Panc1 (cell line): ENCODE data around the gene CCDC6. TPM values are rescaled to one million over a fixed set of nuclear protein-coding genes. Genes with fewer than 3 reads are reported as not detected.

Experiments used
- ATAC-seq: fragments of 200-7000 bp; cut with Tn5 transposase; 2 replicates; pipeline ENCODE4 v1.9.1; 2020; ENCODE audit warnings: mild to moderate bottlenecking, moderate library complexity
- BruUV-seq: library from RNA; stranded (reverse); fragments of 400-500 nt; replicated peaks from 2 replicates; lab custom pipeline; 2021; lab: Mats Ljungman, UMichigan
- CTCF ChIA-PET: fragments of 300-600 bp; sonication (Branson Sonifier 250); formaldehyde crosslinking; loops from one replicate; lab custom pipeline; 2022; ENCODE audit warnings: antibody characterized with exemption; lab: Charles Lee
- POLR2A ChIA-PET: fragments of 300-600 bp; sonication (Branson Sonifier 250); formaldehyde crosslinking; loops from one replicate; lab custom pipeline; 2022; ENCODE audit warnings: antibody characterized with exemption; lab: Charles Lee
- DNase-seq: peaks from one replicate; pipeline ENCODE4 v3.0.0-alpha.2; 2010; ENCODE audit warnings: low read depth, low spot score
- H3K27ac ChIP-seq: 2 replicates; pipeline ENCODE4 v1.5.1; 2011; ENCODE audit warnings: mild to moderate bottlenecking, low read length, inconsistent platforms
- H3K27me3 ChIP-seq: fragments of 200-500 bp; sonication (Bioruptor generic); 2 replicates; pipeline ENCODE4 v1.6.0; 2014; ENCODE audit warnings: low read length, inconsistent platforms; ENCODE audit not compliant: control insufficient read depth, insufficient read depth
- H3K36me3 ChIP-seq: fragments of 200-500 bp; sonication (Bioruptor generic); 2 replicates; pipeline ENCODE4 v1.5.1; 2014; ENCODE audit warnings: inconsistent platforms, mild to moderate bottlenecking, low read length, moderate library complexity; ENCODE audit not compliant: control insufficient read depth, insufficient read depth
- H3K4me1 ChIP-seq: 2 replicates; pipeline ENCODE4 v1.5.1; 2011; ENCODE audit warnings: inconsistent platforms, mild to moderate bottlenecking, low read length, moderate library complexity; ENCODE audit not compliant: control insufficient read depth, insufficient read depth
- H3K4me3 ChIP-seq, 2 experiments: 2 replicates each; pipeline ENCODE4 v1.5.1; 2011 to 2012; ENCODE audit warnings: low read depth in 2 of 2, low read length in 2 of 2, mild to moderate bottlenecking in 2 of 2, inconsistent platforms in 1 of 2, moderate library complexity in 1 of 2
- H3K9me3 ChIP-seq: fragments of 200-500 bp; sonication (Bioruptor generic); 2 replicates; pipeline ENCODE4 v1.5.1; 2014; ENCODE audit warnings: low read depth, mild to moderate bottlenecking, inconsistent platforms, low read length, moderate library complexity; ENCODE audit not compliant: control insufficient read depth, insufficient read depth
- CTCF ChIP-seq: fragments of 450-650 bp; IDR thresholded peaks from 2 replicates; pipeline ENCODE4 v1.5.1; 2017; ENCODE audit warnings: mild to moderate bottlenecking
- POLR2AphosphoS5 ChIP-seq: IDR thresholded peaks from 2 replicates; pipeline ENCODE4 v1.6.1; 2012; ENCODE audit warnings: mild to moderate bottlenecking, low read depth, low read length, moderate library complexity
- REST ChIP-seq, 2 experiments: IDR thresholded peaks; 2 replicates each; pipeline ENCODE4 v1.6.1; 2011 to 2012; ENCODE audit warnings: low read depth in 2 of 2, control low read depth in 1 of 2, low read length in 1 of 2, mild to moderate bottlenecking in 1 of 2, moderate library complexity in 1 of 2; ENCODE audit not compliant: insufficient read depth in 1 of 2
- SIN3A ChIP-seq: IDR thresholded peaks from 2 replicates; pipeline ENCODE4 v1.6.1; 2012; ENCODE audit warnings: low read depth, mild to moderate bottlenecking, low read length, moderate library complexity, borderline replicate concordance; ENCODE audit not compliant: insufficient read depth
- TCF7L2 ChIP-seq: IDR thresholded peaks from 2 replicates; pipeline ENCODE4 v1.6.1; 2011; ENCODE audit warnings: mild to moderate bottlenecking, low read depth, low read length, inconsistent platforms
- in situ Hi-C: cut with HindIII; loops from 2 replicates; pipeline ENCODE4 v1.10.0; 2016; ENCODE audit warnings: low sequenced_read_pairs, low pct_unique_long_range_greater_than_20kb
- intact Hi-C: fragments of 100-400 bp; cut with micrococcal nuclease; formaldehyde crosslinking; loops from one replicate; pipeline ENCODE4 v1.10.0; 2022; ENCODE audit not compliant: unreplicated experiment
- total RNA-seq: library from RNA; stranded (reverse); gene quantifications from one replicate; pipeline ENCODE4 v1.2.1, GENCODE V29; 2021; ENCODE audit not compliant: unreplicated experiment

Gene CCDC6
- total RNA-seq, 1 experiment from 2014 or later, result 48.7 TPM

- Histone ChIP-seq H3K27me3 (no peaks in the 10 kb centered on the region), H3K4me1 (no peaks in the 10 kb centered on the region), H3K36me3 (peaks cover 12% of the 10 kb centered on the region; the same call in 1 of the 2 replicates), H3K27ac (no peak overlapping the region), H3K9me3 (no peaks in the 10 kb centered on the region), H3K4me3 (no peak overlapping the region)
- in situ Hi-C loops (no loop called here), intact Hi-C loops (no loop called here)
- ATAC-seq (no peak), DNase-seq (no peak)
- TF ChIP-seq CTCF, result no peak
- no peak for TF ChIP-seq POLR2AphosphoS5
- TF ChIP-seq TCF7L2, result no peak
- ChIA-PET POLR2A (interaction anchor here (0.7 kb wide), 1 partner anchor 61 kb away, joined by 11 read pairs; no protein-coding TSS in a partner anchor), CTCF (interaction anchor here (0.6 kb wide), 1 partner anchor 21 kb away, joined by 4 read pairs; no protein-coding TSS in a partner anchor)
- no TSS peak for BruUV-seq
Observed at GRCh38 chr10:59812519-59813122, 93.7 kb downstream of the CCDC6 start.

- peaks cover 17% of the 10 kb centered on the region for H3K36me3 ChIP-seq
- no TSS peak for BruUV-seq
- intact Hi-C loops, result loop anchor here (2.0 kb wide), 1 partner anchor 183 kb away; no protein-coding TSS in a partner anchor
- TF ChIP-seq REST (IDR thresholded peaks at IDR 0.05; ENCODE audit: insufficient read depth in 1 of 2, low read depth in 2 of 2, low read length in 1 of 2) (no peak), SIN3A (no peak), TCF7L2 (no peak), POLR2AphosphoS5 (no peak), CTCF (peak; percentile 61)
- DNase-seq, result no peak
- in situ Hi-C loops, result no loop called here
- no peaks in the 10 kb centered on the region for H3K9me3 ChIP-seq
- H3K27me3 ChIP-seq, result no peaks in the 10 kb centered on the region
- H3K4me3 ChIP-seq, result no peak overlapping the region
- ChIA-PET CTCF (no interaction called here), POLR2A (no interaction called here)
- no peaks in the 10 kb centered on the region for H3K4me1 ChIP-seq
- no peak overlapping the region for H3K27ac ChIP-seq
- no peak for ATAC-seq
Observed at GRCh38 chr10:59809644-59809974, 96.7 kb downstream of the CCDC6 start.
